Cortex of kidney (tissue), 1 donor: ENCODE measurements around the gene PRELP.

Experiments
- DNase-seq: peaks from one replicate; lab custom pipeline; 2025; lab: John Stamatoyannopoulos, UW

PRELP gene

GRCh38 chr1:203478986-203479385, 3.4 kb downstream of the PRELP start:
- no peak for DNase-seq

GRCh38 chr1:203479646-203480045, 4.0 kb downstream of the PRELP start:
- no peak for DNase-seq

GRCh38 chr1:203480084-203480483, 4.5 kb downstream of the PRELP start:
- no peak for DNase-seq

GRCh38 chr1:203480525-203481084, 5.0 kb downstream of the PRELP start:
- DNase-seq: no peak

- no peak for DNase-seq
Measured at GRCh38 chr1:203481196-203481595, 5.6 kb downstream of the PRELP start.

GRCh38 chr1:203486618-203487370, 11.2 kb downstream of the PRELP start:
- DNase-seq: no peak

GRCh38 chr1:203488539-203488938, 12.9 kb downstream of the PRELP start:
- no peak for DNase-seq

GRCh38 chr1:203490607-203491006, 15.0 kb downstream of the PRELP start:
- DNase-seq: no peak

GRCh38 chr1:203491664-203492063, 16.1 kb downstream of the PRELP start:
- DNase-seq: no peak

GRCh38 chr1:203492082-203492747, 16.6 kb downstream of the PRELP start:
- DNase-seq: no peak

- DNase-seq: no peak
Measured at GRCh38 chr1:203492748-203493130, 17.1 kb downstream of the PRELP start.

- DNase-seq: no peak
Measured at GRCh38 chr1:203493901-203494300, 18.3 kb downstream of the PRELP start, which contains the start of gene OPTC. Gene OPTC, plus strand, starts transcription at chr1:203494153. Its CDS starts 1,853 bp downstream, at chr1:203496006.

GRCh38 chr1:203495845-203496244, 20.2 kb downstream of the PRELP start:
- DNase-seq: no peak

GRCh38 chr1:203497269-203497777, 21.7 kb downstream of the PRELP start:
- DNase-seq: no peak

GRCh38 chr1:203499643-203500278, 24.2 kb downstream of the PRELP start:
- no peak for DNase-seq

- no peak for DNase-seq
Measured at GRCh38 chr1:203500279-203500678, 24.7 kb downstream of the PRELP start.

GRCh38 chr1:203503836-203504235, 28.2 kb downstream of the PRELP start:
- DNase-seq: no peak

GRCh38 chr1:203504400-203505250, 29.0 kb downstream of the PRELP start:
- no peak for DNase-seq

GRCh38 chr1:203505526-203506204, 30.1 kb downstream of the PRELP start:
- DNase-seq: no peak

- DNase-seq: no peak
Measured at GRCh38 chr1:203506858-203507626, 31.4 kb downstream of the PRELP start.
